A549 (cell line): Measurements from ENCODE around the gene ODAD3.

ENCODE experiments used
- CBX8 ChIP-seq: fragments of 200-600 bp; sonication (generic); IDR thresholded peaks from 2 replicates; pipeline ENCODE4 v1.6.1; 2016
- HMGXB4 ChIP-seq: fragments of 250-450 bp; sonication (Bioruptor Pico); IDR thresholded peaks from 2 replicates; pipeline ENCODE4 v1.5.0; 2021; ENCODE audit warnings: mild to moderate bottlenecking, moderate library complexity, borderline replicate concordance
- ZC3H11A ChIP-seq: fragments of 450-650 bp; IDR thresholded peaks from 2 replicates; pipeline ENCODE4 v1.6.1; 2014; ENCODE audit warnings: antibody characterized with exemption, mild to moderate bottlenecking
- TF ChIP-seq, protein P1 (sequence below): fragments of >200 bp; sonication (Bioruptor Twin); formaldehyde crosslinking; IDR thresholded peaks from 3 replicates; pipeline ENCODE4 v1.5.1; 2016

DNA sequence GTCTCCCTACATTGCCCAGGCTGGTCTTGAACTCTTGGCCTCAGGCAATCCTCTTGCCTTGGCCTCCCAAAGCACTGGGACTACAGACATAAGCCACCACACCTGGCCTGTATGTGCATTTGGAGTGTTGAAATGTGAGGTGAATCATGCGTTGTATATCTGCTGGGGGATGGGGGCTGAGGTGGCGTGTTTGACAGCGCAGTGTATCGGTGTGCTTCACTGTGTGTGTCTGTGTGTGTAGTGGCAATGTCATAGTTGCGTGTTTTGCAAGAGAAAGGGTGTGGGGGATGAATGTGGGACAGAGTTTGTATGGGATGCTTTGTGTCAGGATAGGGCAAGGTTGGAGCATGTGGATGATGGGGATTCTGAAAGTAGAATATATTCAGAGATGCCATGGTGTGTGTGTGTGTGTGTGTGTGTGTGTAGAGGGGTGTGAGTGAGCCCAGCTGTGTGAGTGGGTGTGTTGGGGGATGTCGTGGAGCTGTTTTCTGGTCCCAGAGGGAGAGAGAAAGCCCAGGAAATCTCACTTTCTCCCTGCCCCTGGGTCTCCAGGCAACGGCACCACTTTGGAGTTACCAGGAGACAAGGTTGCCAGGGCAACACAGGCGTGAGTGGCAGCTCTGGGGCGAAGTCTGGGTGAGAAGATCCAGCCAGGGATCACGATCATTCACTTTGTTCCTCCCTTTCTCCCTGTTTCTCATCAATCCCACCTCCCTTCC lies 61.6 kb downstream of the ODAD3 start:
- TF ChIP-seq ZC3H11A, result no peak
- TF ChIP-seq HMGXB4 (CRISPR knock-in tag), result no peak
- TF ChIP-seq, protein P1, sequence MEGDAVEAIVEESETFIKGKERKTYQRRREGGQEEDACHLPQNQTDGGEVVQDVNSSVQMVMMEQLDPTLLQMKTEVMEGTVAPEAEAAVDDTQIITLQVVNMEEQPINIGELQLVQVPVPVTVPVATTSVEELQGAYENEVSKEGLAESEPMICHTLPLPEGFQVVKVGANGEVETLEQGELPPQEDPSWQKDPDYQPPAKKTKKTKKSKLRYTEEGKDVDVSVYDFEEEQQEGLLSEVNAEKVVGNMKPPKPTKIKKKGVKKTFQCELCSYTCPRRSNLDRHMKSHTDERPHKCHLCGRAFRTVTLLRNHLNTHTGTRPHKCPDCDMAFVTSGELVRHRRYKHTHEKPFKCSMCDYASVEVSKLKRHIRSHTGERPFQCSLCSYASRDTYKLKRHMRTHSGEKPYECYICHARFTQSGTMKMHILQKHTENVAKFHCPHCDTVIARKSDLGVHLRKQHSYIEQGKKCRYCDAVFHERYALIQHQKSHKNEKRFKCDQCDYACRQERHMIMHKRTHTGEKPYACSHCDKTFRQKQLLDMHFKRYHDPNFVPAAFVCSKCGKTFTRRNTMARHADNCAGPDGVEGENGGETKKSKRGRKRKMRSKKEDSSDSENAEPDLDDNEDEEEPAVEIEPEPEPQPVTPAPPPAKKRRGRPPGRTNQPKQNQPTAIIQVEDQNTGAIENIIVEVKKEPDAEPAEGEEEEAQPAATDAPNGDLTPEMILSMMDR, result no peak
- TF ChIP-seq CBX8, result no peak
